ENCODE results near the gene RANBP3. TPM values are rescaled to one million over a fixed set of nuclear protein-coding genes. Genes with fewer than 3 reads are reported as not detected.

Gene RANBP3
- total and polyA plus RNA-seq, 2 of the 8 experiments (the other 6 are each of a cell fraction or from before 2014, with no cell fraction given): 95.4 to 122 TPM

- ChIA-PET POLR2A (ENCODE audit: partially characterized antibody) (interaction anchor here (0.8 kb wide), 1 partner anchor 34 kb away, joined by 3 read pairs; no protein-coding TSS in a partner anchor), CTCF (ENCODE audit: partially characterized antibody) (interaction anchor here (1.1 to 13.2 kb wide), 6 partner anchors 10 to 179 kb away, joined by 3 to 306 read pairs (median 4); partner anchors contain the start of gene NRTN)
- no peak overlapping the region for H3K14ac ChIP-seq (ENCODE audit: insufficient read length)
- no peak overlapping the region for H2BK15ac ChIP-seq (ENCODE audit: low read length)
- no peak overlapping the region for H3K56ac ChIP-seq (replicated peaks; ENCODE audit: insufficient read length, low read depth, low read length)
- H2BK120ac ChIP-seq (replicated peaks; ENCODE audit: low read depth, low read length): no peak overlapping the region
- H3K23me2 ChIP-seq (ENCODE audit: low read depth, low read length): no peaks in the 10 kb centered on the region
- no peak overlapping the region for H3K9ac ChIP-seq (replicated peaks in 1 of 4; ENCODE audit: extremely low read depth in 1 of 4, low read depth in 3 of 4, low read length in 3 of 4)
- no peaks in the 10 kb centered on the region for H4K20me1 ChIP-seq (replicated peaks in 1 of 2; ENCODE audit: control insufficient read depth in 1 of 2, insufficient read depth in 2 of 2, low read length in 2 of 2)
- H3K4me2 ChIP-seq (ENCODE audit: insufficient read depth in 1 of 2, low read depth in 2 of 2, low read length in 2 of 2): no peak overlapping the region
- DNase-seq (ENCODE audit: low read depth in 1 of 2, low spot score in 2 of 2): no peak
- H3K36me3 ChIP-seq (ENCODE audit: control insufficient read depth in 2 of 4, insufficient read depth in 4 of 4, low read length in 3 of 4): no peaks in the 10 kb centered on the region
- no peak overlapping the region for H2BK5ac ChIP-seq (ENCODE audit: low read depth, low read length)
- H3K4me1 ChIP-seq (replicated peaks in 1 of 4; ENCODE audit: control insufficient read depth in 3 of 4, insufficient read depth in 4 of 4, low read length in 3 of 4): peaks cover 0 to 8% (median 3%) of the 10 kb centered on the region in 4 experiments; a peak in 5 of 7 replicates
- H2BK12ac ChIP-seq (ENCODE audit: low read depth, low read length): no peak overlapping the region
- no peak overlapping the region for H2BK20ac ChIP-seq (ENCODE audit: low read length)
- H3K18ac ChIP-seq (ENCODE audit: extremely low read depth, low read length): no peak overlapping the region
- 80% methylated on average over 14 of the region's 14 CpGs; no CpG with 5 or more reads in 1 of the 2 experiments for WGBS, 2 experiments (ENCODE audit: extremely low coverage in 1 of 2, insufficient coverage in 1 of 2, insufficient read length in 1 of 2, insufficient replicate concordance in 2 of 2, low coverage in 1 of 2, low lambda C conversion rate in 2 of 2, missing lambda C conversion rate in 1 of 2)
- H4K5ac ChIP-seq (ENCODE audit: insufficient read length, low read depth, low read length): no peak overlapping the region
- no peak for FAIRE-seq
- no peak overlapping the region for H4K91ac ChIP-seq (replicated peaks; ENCODE audit: insufficient read length, low read length)
- H2AFZ ChIP-seq (ENCODE audit: low read length): no peak overlapping the region
- H3K9me3 ChIP-seq (ENCODE audit: insufficient read depth in 2 of 2, low read depth in 1 of 2, low read length in 1 of 2): no peaks in the 10 kb centered on the region
- H2AK5ac ChIP-seq (ENCODE audit: low read depth, low read length): 0 out of 2 replicates have a peak overlapping the region, but pooled peaks have one; percentile 40
- no peak overlapping the region for H4K8ac ChIP-seq (ENCODE audit: extremely low read depth, insufficient read depth, low read length)
- H3K23ac ChIP-seq (ENCODE audit: insufficient read length): no peak overlapping the region
- no peak overlapping the region for H3K4ac ChIP-seq (replicated peaks; ENCODE audit: insufficient read length, low read depth, low read length)
- no peaks in the 10 kb centered on the region; a peak in 1 of 7 replicates for H3K27me3 ChIP-seq (replicated peaks in 1 of 4; ENCODE audit: control insufficient read depth in 3 of 4, extremely low read depth in 1 of 4, insufficient read depth in 3 of 4, low read length in 3 of 4)
- no peak overlapping the region for H3K27ac ChIP-seq (ENCODE audit: low read depth, low read length)
- no peak overlapping the region for H3K4me3 ChIP-seq (ENCODE audit: extremely low read depth in 1 of 4, insufficient read depth in 2 of 4, low read depth in 3 of 4, low read length in 4 of 4)
- H3K79me2 ChIP-seq (ENCODE audit: control insufficient read depth in 1 of 2, insufficient read depth in 2 of 2, low read length in 2 of 2): peaks cover 0 to 6% of the 10 kb centered on the region in 2 experiments; a peak in 3 of 4 replicates
- H3K79me1 ChIP-seq (ENCODE audit: low read depth, low read length): no peaks in the 10 kb centered on the region
- no peak for TF ChIP-seq PHF8 (conservative IDR thresholded peaks at IDR 0.05; ENCODE audit: low read depth, low read length)
- TF ChIP-seq BCL11A (IDR thresholded peaks at IDR 0.05; ENCODE audit: low read depth in 2 of 2, low read length in 2 of 2): no peak
- TF ChIP-seq SP2 (IDR thresholded peaks at IDR 0.05; ENCODE audit: low read length): no peak
- TF ChIP-seq HDAC6 (IDR thresholded peaks at IDR 0.05; ENCODE audit: low read depth, low read length): no peak
- no peak for TF ChIP-seq GTF2F1 (IDR thresholded peaks at IDR 0.05; ENCODE audit: borderline replicate concordance, low read depth, low read length)
- TF ChIP-seq RBBP5 (IDR thresholded peaks at IDR 0.05; ENCODE audit: borderline replicate concordance, low read depth, low read length): no peak
These were observed 5.5 kb upstream of the RANBP3 start for GRCh38 chr19:5983367-5983955.

Data from H1 (cell line).